Activated CD8-positive, alpha-beta memory T cell treated with anti-CD3 and anti-CD28 coated beads for 36 hours (primary cell): Measurements from ENCODE around the gene SEMA3D. TPM values are rescaled to one million over a fixed set of nuclear protein-coding genes. Genes with fewer than 3 reads are reported as not detected.

Experiments used
- CTCF ChIA-PET: fragments of 350-600 bp; sonication (Branson Sonifier 250); formaldehyde crosslinking; loops from one replicate; lab custom pipeline; 2021; ENCODE audit warnings: antibody characterized with exemption; lab: Charles Lee
- POLR2A ChIA-PET: fragments of 350-600 bp; sonication (Branson Sonifier 250); formaldehyde crosslinking; loops from one replicate; lab custom pipeline; 2021; ENCODE audit warnings: antibody characterized with exemption; lab: Charles Lee
- total RNA-seq, 2 experiments: library from RNA; stranded (reverse); gene quantifications; one replicate each; pipeline ENCODE4 v1.2.3, GENCODE V29; 2021

SEMA3D gene
- total RNA-seq, 2 experiments from 2014 or later, result not detected

GRCh38 chr7:84949067-84949466, 237.8 kb downstream of the SEMA3D start:
- POLR2A ChIA-PET, result no interaction called here
- CTCF ChIA-PET, result no interaction called here

- CTCF ChIA-PET, result no interaction called here
Observed at GRCh38 chr7:84948634-84949033, 238.2 kb downstream of the SEMA3D start.

GRCh38 chr7:84946549-84946948, 240.3 kb downstream of the SEMA3D start:
- ChIA-PET CTCF (no interaction called here), POLR2A (no interaction called here)

More at GRCh38 chr7:84948634-84949033, 238.2 kb downstream of the SEMA3D start:
- POLR2A ChIA-PET, result no interaction called here
